ENCODE measurements around the gene TNFRSF4. TPM values are rescaled to one million over a fixed set of nuclear protein-coding genes. Genes with fewer than 3 reads are reported as not detected.

TNFRSF4 gene
- total and polyA plus RNA-seq, 7 donors = 1.4 to 4.6 (median 3.5) TPM

DNA sequence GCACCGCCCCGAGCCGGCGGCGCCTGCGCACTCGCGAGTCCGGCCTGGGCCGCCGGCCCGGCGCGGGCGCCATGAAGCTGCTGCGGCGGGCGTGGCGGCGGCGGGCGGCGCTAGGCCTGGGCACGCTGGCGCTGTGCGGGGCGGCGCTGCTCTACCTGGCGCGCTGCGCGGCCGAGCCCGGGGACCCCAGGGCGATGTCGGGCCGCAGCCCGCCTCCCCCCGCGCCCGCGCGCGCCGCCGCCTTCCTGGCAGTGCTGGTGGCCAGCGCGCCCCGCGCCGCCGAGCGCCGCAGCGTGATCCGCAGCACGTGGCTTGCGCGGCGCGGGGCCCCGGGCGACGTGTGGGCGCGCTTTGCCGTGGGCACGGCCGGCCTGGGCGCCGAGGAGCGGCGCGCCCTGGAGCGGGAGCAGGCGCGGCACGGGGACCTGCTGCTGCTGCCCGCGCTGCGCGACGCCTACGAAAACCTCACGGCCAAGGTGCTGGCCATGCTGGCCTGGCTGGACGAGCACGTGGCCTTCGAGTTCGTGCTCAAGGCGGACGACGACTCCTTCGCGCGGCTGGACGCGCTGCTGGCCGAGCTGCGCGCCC, 18.3 kb upstream of the TNFRSF4 start, which contains the start of gene B3GALT6:
B3GALT6 (plus strand) TSS at position 30 of the 588 bp plus-strand sequence; CDS start at position 72, 42 bp downstream.
- Histone ChIP-seq H3K9me3 (peaks cover 7% of the 10 kb centered on the region), H3K4me3 (peak within 1 kb of the TSS; percentile 91), H3K4me1 (peaks cover 24% of the 10 kb centered on the region), H3K27ac (peak within 1 kb of the TSS; percentile 96), H3K27me3 (ENCODE audit: insufficient read depth in 3 of 3, low read length in 2 of 3) (peaks cover 0 to under 1% (median 0%) of the 10 kb centered on the region in 3 donors), H3K36me3 (ENCODE audit: insufficient read depth in 1 of 2, low read depth in 1 of 2) (peaks cover 7 to 18% of the 10 kb centered on the region in 2 donors)
- ATAC-seq (no peak), DNase-seq (no peak)
- intact Hi-C loops (cut with DNase I) = loop anchor here (5.0 kb wide), 1 partner anchor 40 kb away; the partner anchor contains the start of gene UBE2J2 (in 2 of the 2)
- no peak for TF ChIP-seq CTCF (IDR thresholded peaks at IDR 0.05)
- 0 to 12% (median 7%) methylated on average over 39 to 100 of the region's 100 CpGs for WGBS, 3 donors

GRCh38 chr1:1231400-1232207, 17.7 kb upstream of the TNFRSF4 start, which contains the start of gene SDF4:
TSS of gene SDF4 (minus strand) at chr1:1232001. CDS start at chr1:1228772, 3,229 bp downstream.
- DNase-seq (peak; percentile 97 to 98), ATAC-seq (peak; percentile 95 to 97 (median 96))
- no peak for TF ChIP-seq CTCF (IDR thresholded peaks at IDR 0.05)
- peaks cover 7 to 25% of the 10 kb centered on the region in 2 donors for H3K36me3 ChIP-seq (ENCODE audit: insufficient read depth in 1 of 2, low read depth in 1 of 2)
- peak within 1 kb of the TSS; percentile 96 for H3K27ac ChIP-seq
- 0% methylated on average over 65 to 99 of the region's 99 CpGs for WGBS, 3 donors
- intact Hi-C loops (cut with DNase I) = loop anchor here (5.0 kb wide), 1 partner anchor 41 kb away; the partner anchor contains the start of gene UBE2J2 (in 2 of the 2)
- H3K4me1 ChIP-seq = peaks cover 24% of the 10 kb centered on the region
- H3K27me3 ChIP-seq (ENCODE audit: insufficient read depth in 3 of 3, low read length in 2 of 3) = no peaks in the 10 kb centered on the region
- H3K4me3 ChIP-seq = peak within 1 kb of the TSS; percentile 91
- peaks cover 7% of the 10 kb centered on the region for H3K9me3 ChIP-seq

DNA sequence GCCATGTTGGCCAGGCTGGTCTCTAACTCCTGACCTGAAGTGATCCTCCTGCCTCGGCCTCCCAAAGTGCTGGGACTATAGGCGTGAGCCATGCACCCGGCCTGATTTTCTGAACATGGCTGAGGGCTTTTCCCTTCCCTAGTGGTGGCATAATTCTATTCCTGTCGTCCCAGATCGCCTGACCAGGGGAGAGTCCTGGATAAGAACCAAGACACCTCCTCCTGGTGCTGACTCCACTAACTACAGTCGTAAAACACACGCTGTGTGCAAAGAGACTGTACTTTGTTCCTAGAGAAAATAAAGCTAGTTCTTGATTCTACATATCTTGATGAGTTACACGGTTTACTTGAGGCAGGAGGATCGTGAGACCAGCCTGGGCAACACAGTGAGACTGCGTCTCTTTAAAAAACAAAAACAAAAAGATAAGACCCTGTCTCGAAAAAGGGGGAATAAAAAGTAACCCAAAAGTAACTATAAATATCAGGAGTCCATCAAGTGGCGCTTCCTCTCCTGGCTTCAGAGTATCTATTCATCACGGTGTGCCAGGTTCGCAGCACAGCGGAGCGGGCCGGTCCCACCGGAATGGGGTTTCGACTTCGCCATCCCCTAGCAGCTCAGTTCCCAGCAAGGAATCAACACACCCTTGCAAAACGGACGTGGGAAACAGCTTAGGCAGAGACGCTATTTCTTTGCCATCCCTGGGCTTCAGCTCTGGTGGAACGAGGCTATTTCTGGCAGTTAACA, 16.9 kb upstream of the TNFRSF4 start:
- WGBS, 3 donors = 9 to 13% (median 10%) methylated on average over 24 of the region's 24 CpGs
- peaks cover 7% of the 10 kb centered on the region for H3K9me3 ChIP-seq
- peaks cover 7 to 28% of the 10 kb centered on the region in 2 donors for H3K36me3 ChIP-seq (ENCODE audit: insufficient read depth in 1 of 2, low read depth in 1 of 2)
- peaks cover 24% of the 10 kb centered on the region for H3K4me1 ChIP-seq
- H3K27ac ChIP-seq = peak overlapping the region; percentile 96
- peak overlapping the region; percentile 91 for H3K4me3 ChIP-seq
- ATAC-seq (peak in 3 of 4 donors; percentile 25 to 47 (median 36)), DNase-seq (no peak)
- TF ChIP-seq CTCF (IDR thresholded peaks at IDR 0.05) = peak; percentile 6
- H3K27me3 ChIP-seq (ENCODE audit: insufficient read depth in 3 of 3, low read length in 2 of 3) = no peaks in the 10 kb centered on the region
- intact Hi-C loops (cut with DNase I) = loop anchor here (5.0 kb wide), 1 partner anchor 41 kb away; the partner anchor contains the start of gene UBE2J2 (in 2 of the 2)

GRCh38 chr1:1229770-1230169, 15.8 kb upstream of the TNFRSF4 start:
- no peak for TF ChIP-seq CTCF (IDR thresholded peaks at IDR 0.05)
- WGBS, 3 donors = 85 to 87% (median 86%) methylated on average over 19 of the region's 19 CpGs
- Histone ChIP-seq H3K27ac (no peak overlapping the region), H3K36me3 (ENCODE audit: insufficient read depth in 1 of 2, low read depth in 1 of 2) (peaks cover 7 to 31% of the 10 kb centered on the region in 2 donors), H3K4me3 (peak overlapping the region; percentile 91), H3K27me3 (ENCODE audit: insufficient read depth in 3 of 3, low read length in 2 of 3) (no peaks in the 10 kb centered on the region), H3K9me3 (peaks cover 7% of the 10 kb centered on the region), H3K4me1 (peaks cover 26% of the 10 kb centered on the region)
- DNase-seq = no peak
- ATAC-seq = no peak
- intact Hi-C loops (cut with DNase I) = loop anchor here (5.0 kb wide), 1 partner anchor 43 kb away; the partner anchor contains the start of gene UBE2J2 (in 2 of the 2)

All from psoas muscle (tissue), 8 donors.